CD4-positive, alpha-beta T cell treated with Interleukin-6 at 100 ng/mL for 8 hours (primary cell): Measurements from ENCODE around the gene RERG.
A peak's percentile ranks its signal among the peaks of the same experiment; 100 is the strongest.

Source experiments
- DNase-seq: peaks from one replicate; pipeline ENCODE4 v3.0.0-alpha.2; 2020; ENCODE audit warnings: mixed read lengths, low spot score

RERG gene

GRCh38 chr12:15143467-15143866 lies 77.8 kb downstream of the RERG start:
- no peak for DNase-seq

GRCh38 chr12:15142711-15143110 lies 78.5 kb downstream of the RERG start:
- no peak for DNase-seq

GRCh38 chr12:15131431-15131830 lies 89.8 kb downstream of the RERG start:
- no peak for DNase-seq

GRCh38 chr12:15130541-15130940 lies 90.7 kb downstream of the RERG start:
- DNase-seq = no peak

GRCh38 chr12:15123401-15123800 lies 97.8 kb downstream of the RERG start:
- no peak for DNase-seq

- no peak for DNase-seq
Measured at GRCh38 chr12:15122344-15122743, 98.9 kb downstream of the RERG start.

- DNase-seq = no peak
Measured at GRCh38 chr12:15118955-15119354, 102.3 kb downstream of the RERG start.

GRCh38 chr12:15116983-15117382 lies 104.2 kb downstream of the RERG start:
- DNase-seq = no peak

GRCh38 chr12:15116086-15116485 lies 105.1 kb downstream of the RERG start:
- DNase-seq = no peak

GRCh38 chr12:15115434-15115833 lies 105.8 kb downstream of the RERG start:
- DNase-seq = no peak

- no peak for DNase-seq
Measured at GRCh38 chr12:15114501-15114900, 106.7 kb downstream of the RERG start.

- DNase-seq = no peak
Measured at GRCh38 chr12:15092826-15093225, 128.4 kb downstream of the RERG start.

- DNase-seq = no peak
Measured at GRCh38 chr12:15090441-15090840, 130.8 kb downstream of the RERG start.

GRCh38 chr12:15088105-15088504 lies 133.1 kb downstream of the RERG start:
- DNase-seq = peak; percentile 1

- DNase-seq = peak; percentile 2
Measured at GRCh38 chr12:15077751-15078150, 143.5 kb downstream of the RERG start.

GRCh38 chr12:15074351-15074750 lies 146.9 kb downstream of the RERG start:
- DNase-seq = no peak

GRCh38 chr12:15059123-15059522 lies 162.1 kb downstream of the RERG start:
- DNase-seq = no peak
